Breast epithelium (tissue), 4 donors: ENCODE measurements around the gene PIP5KL1. TPM values are rescaled to one million over a fixed set of nuclear protein-coding genes. Genes with fewer than 3 reads are reported as not detected.

Source experiments
- DNase-seq, 2 donors: peaks; one replicate each; pipeline ENCODE4 v3.0.0-alpha.2; 2019; ENCODE audit warnings: low spot score in 2 of 2
- H3K27ac ChIP-seq, 2 donors: fragments of 200-600 bp; sonication (generic) in 1 of 2; one replicate each; pipeline ENCODE4 v1.5.1; 2016 to 2019; ENCODE audit warnings: mild to moderate bottlenecking in 1 of 2
- H3K27me3 ChIP-seq, 2 donors: fragments of 200-600 bp; sonication (generic) in 1 of 2; one replicate each; pipeline versions ENCODE4 v1.5.1 to v1.6.0; 2017 to 2019; ENCODE audit warnings: control low read depth in 1 of 2, mild to moderate bottlenecking in 1 of 2
- H3K36me3 ChIP-seq: fragments of 200-600 bp; one replicate; pipeline ENCODE4 v1.5.1; 2019
- H3K4me1 ChIP-seq, 2 donors: fragments of 200-600 bp; sonication (generic); one replicate each; pipeline ENCODE4 v1.5.1; 2016 to 2019; ENCODE audit warnings: control low read depth in 1 of 2
- H3K4me3 ChIP-seq, 3 donors: fragments of 200-600 bp; sonication (generic); 1 replicate in 2 of 3; 2 replicates in 1 of 3; pipeline ENCODE4 v1.5.1; 2016 to 2019; ENCODE audit warnings: mild to moderate bottlenecking in 3 of 3, moderate library complexity in 2 of 3
- H3K9me3 ChIP-seq, 2 donors: fragments of 200-600 bp; sonication (generic) in 1 of 2; one replicate each; pipeline ENCODE4 v1.5.1; 2016 to 2019; ENCODE audit warnings: control low read depth in 1 of 2
- CTCF ChIP-seq, 3 donors: fragments of 450-650 bp; IDR thresholded peaks; one replicate each; pipeline ENCODE4 v1.5.1; 2016 to 2017; ENCODE audit warnings: antibody characterized with exemption in 3 of 3, mild to moderate bottlenecking in 3 of 3, moderate library complexity in 3 of 3
- POLR2A ChIP-seq: fragments of 450-650 bp; IDR thresholded peaks from one replicate; pipeline ENCODE4 v1.6.1; 2016; ENCODE audit warnings: antibody characterized with exemption, mild to moderate bottlenecking, moderate library complexity
- POLR2AphosphoS5 ChIP-seq, 3 donors: sonication (generic); formaldehyde crosslinking; IDR thresholded peaks; one replicate each; pipeline ENCODE4 v1.6.1; 2017; ENCODE audit warnings: antibody characterized with exemption in 3 of 3
- intact Hi-C: fragments of 100-400 bp; cut with DNase I; formaldehyde crosslinking; loops from one replicate; pipeline ENCODE4 v1.15.1; 2023; ENCODE audit warnings: low total_unique reads
- total RNA-seq, 3 donors: library from RNA; depleted of rRNA; stranded (reverse); fragments of >200 nt; gene quantifications; one replicate each; pipeline ENCODE4 v1.1.0, GENCODE V29; 2016

PIP5KL1 gene
- total RNA-seq, 3 donors from 2014 or later: 2.2 to 10.1 (median 5.2) TPM

GRCh38 chr9:127872369-127873222, 58.0 kb downstream of the PIP5KL1 start:
- H3K27ac ChIP-seq: no peak overlapping the region
- no peak overlapping the region for H3K4me3 ChIP-seq

DNA sequence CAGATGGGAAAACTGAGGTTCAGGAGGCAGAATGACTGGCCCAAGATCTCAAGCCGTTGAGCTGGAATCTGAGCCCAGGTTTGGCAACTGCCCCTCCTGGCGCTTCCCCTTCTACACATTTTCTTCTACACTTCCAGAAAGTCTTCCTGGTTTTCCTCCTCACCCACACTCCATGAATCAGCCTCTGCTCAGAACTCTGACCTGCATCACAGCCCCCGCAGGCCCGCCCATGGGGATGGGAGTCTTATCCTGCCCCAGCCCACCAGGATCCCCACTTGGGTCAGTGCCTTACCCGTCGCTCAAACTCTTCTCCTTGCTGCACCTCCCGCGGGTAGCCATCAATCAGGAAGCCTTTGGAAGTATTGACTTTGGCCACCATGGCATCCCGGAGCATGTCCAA, 59.0 kb downstream of the PIP5KL1 start:
- no peak for DNase-seq
- H3K4me1 ChIP-seq: peaks cover 7 to 24% of the 10 kb centered on the region in 2 donors
- H3K9me3 ChIP-seq: no peaks in the 10 kb centered on the region
- H3K27me3 ChIP-seq: no peaks in the 10 kb centered on the region
- H3K4me3 ChIP-seq: no peak overlapping the region
- no peak overlapping the region for H3K27ac ChIP-seq
- H3K36me3 ChIP-seq: no peaks in the 10 kb centered on the region
- TF ChIP-seq POLR2A: no peak
- TF ChIP-seq POLR2AphosphoS5 (IDR thresholded peaks at IDR 0.05): no peak
- TF ChIP-seq CTCF (IDR thresholded peaks at IDR 0.05): no peak
- intact Hi-C loops: loop anchor here (10.0 kb wide), 1 partner anchor 87 kb away; the partner anchor contains the start of gene CDK9

More at GRCh38 chr9:127872369-127873222, 58.0 kb downstream of the PIP5KL1 start:
- no peaks in the 10 kb centered on the region for H3K9me3 ChIP-seq
- H3K36me3 ChIP-seq: no peaks in the 10 kb centered on the region
- intact Hi-C loops: loop anchor here (1.0 to 10.0 kb wide), 2 partner anchors 88 to 134 kb away; partner anchors contain the start of gene CDK9
- TF ChIP-seq POLR2A (no peak), CTCF (IDR thresholded peaks at IDR 0.05) (no peak), POLR2AphosphoS5 (IDR thresholded peaks at IDR 0.05) (no peak)
- H3K4me1 ChIP-seq: peaks cover 7 to 24% of the 10 kb centered on the region in 2 donors
- no peaks in the 10 kb centered on the region for H3K27me3 ChIP-seq
- no peak for DNase-seq

GRCh38 chr9:127870887-127871286, 59.7 kb downstream of the PIP5KL1 start:
- Histone ChIP-seq H3K36me3 (no peaks in the 10 kb centered on the region), H3K9me3 (no peaks in the 10 kb centered on the region), H3K27ac (no peak overlapping the region), H3K4me1 (peaks cover 7 to 24% of the 10 kb centered on the region in 2 donors), H3K4me3 (no peak overlapping the region), H3K27me3 (no peaks in the 10 kb centered on the region)
- intact Hi-C loops: loop anchor here (10.0 kb wide), 1 partner anchor 86 kb away; the partner anchor contains the start of gene CDK9
- DNase-seq: no peak
- no peak for TF ChIP-seq CTCF (IDR thresholded peaks at IDR 0.05)
- no peak for TF ChIP-seq POLR2A

Other genes starting within 250 kb of the PIP5KL1 start
- 1 to 10 TPM in 2 of 3 donors, not detected in 1; 2.0 TPM for gene CFAP157, start 223.8 kb downstream of the PIP5KL1 start, total RNA-seq
- gene PTRH1, start 215.1 kb downstream of the PIP5KL1 start, total RNA-seq: 10 to 100 TPM; 19.0 to 26.2 (median 23.3) TPM
- gene TTC16, start 214.7 kb downstream of the PIP5KL1 start, total RNA-seq: under 1 TPM; under 0.01 to 0.59 (median 0.16) TPM
- 10 to 100 TPM in 1 of 3 donors, 1 to 10 TPM in 2; 9.5 to 16.7 (median 9.6) TPM for gene TOR2A, start 195.5 kb downstream of the PIP5KL1 start, total RNA-seq
- 10 to 100 TPM in 1 of 3 donors, 1 to 10 TPM in 2; 6.0 to 15.4 (median 6.9) TPM for gene SH2D3C, start 152.1 kb downstream of the PIP5KL1 start, total RNA-seq
- gene CDK9, start 144.7 kb downstream of the PIP5KL1 start, total RNA-seq: 10 to 100 TPM; 60.0 to 70.4 (median 63.9) TPM
- 100 to 1,000 TPM in 1 of 3 donors, 10 to 100 TPM in 2; 56.3 to 108 (median 78.6) TPM for gene FPGS, start 127.9 kb downstream of the PIP5KL1 start, total RNA-seq
- gene ENG, start 76.1 kb downstream of the PIP5KL1 start, total RNA-seq: 10 to 100 TPM; 21.5 to 50.8 (median 30.9) TPM
- gene AK1, start 53.1 kb downstream of the PIP5KL1 start, total RNA-seq: 10 to 100 TPM; 23.5 to 30.2 (median 23.6) TPM
- gene ST6GALNAC6, start 31.2 kb downstream of the PIP5KL1 start, total RNA-seq: 100 to 1,000 TPM in 2 of 3 donors, 10 to 100 TPM in 1; 61.5 to 175 (median 103) TPM
- 10 to 100 TPM; 17.6 to 44.6 (median 24.0) TPM for gene ST6GALNAC4, start 13.7 kb downstream of the PIP5KL1 start, total RNA-seq
- 10 to 100 TPM; 10.6 to 17.4 (median 17.1) TPM for gene DPM2, start 7.1 kb upstream of the PIP5KL1 start, total RNA-seq
- 10 to 100 TPM in 2 of 3 donors, 1 to 10 TPM in 1; 7.7 to 32.1 (median 19.7) TPM for gene EEIG1, start 50.2 kb upstream of the PIP5KL1 start, total RNA-seq
- 10 to 100 TPM in 2 of 3 donors, 1 to 10 TPM in 1; 8.8 to 13.1 (median 11.9) TPM for gene NAIF1, start 136.5 kb upstream of the PIP5KL1 start, total RNA-seq
- gene SLC25A25, start 137.5 kb upstream of the PIP5KL1 start, total RNA-seq: 10 to 100 TPM; 27.2 to 43.9 (median 33.1) TPM
- gene PTGES2, start 197.0 kb upstream of the PIP5KL1 start, total RNA-seq: 10 to 100 TPM; 35.7 to 86.9 (median 55.0) TPM
- gene LCN2, start 218.7 kb upstream of the PIP5KL1 start, total RNA-seq: 10 to 100 TPM in 2 of 3 donors, not detected in 1; 38.5 to 42.3 TPM
- gene BBLN, start 229.5 kb upstream of the PIP5KL1 start, total RNA-seq: 100 to 1,000 TPM; 144 to 232 (median 152) TPM